ENCODE measurements around the gene RGS17.

RGS17 gene

DNA sequence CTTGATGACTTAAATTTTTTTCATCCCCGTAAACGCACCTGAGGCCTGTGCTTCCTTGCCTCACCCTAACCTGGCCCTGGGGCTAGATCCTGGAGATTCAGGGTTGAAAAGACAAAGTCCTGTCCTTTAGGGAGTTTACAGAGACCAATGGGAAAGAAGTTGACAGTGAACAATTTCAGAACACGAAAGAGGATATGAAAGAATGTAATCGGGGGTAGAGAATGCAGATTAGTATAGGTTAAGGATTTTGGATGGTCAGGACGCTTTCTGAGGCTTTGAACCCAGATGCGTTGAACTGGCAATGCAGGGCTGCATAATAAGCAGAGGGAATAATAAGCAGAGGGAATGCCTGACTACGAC, 146.6 kb downstream of the RGS17 start:
- Histone ChIP-seq H3K36me3 (ENCODE audit: control insufficient read depth, insufficient read depth, low read length) (peaks cover 8% of the 10 kb centered on the region), H3K27ac (ENCODE audit: low read depth, low read length) (peak overlapping the region; percentile 34; the same call in 1 of the 2 replicates), H3K9ac (ENCODE audit: low read length) (peak overlapping the region; percentile 97), H3K4me3 (ENCODE audit: low read depth, low read length) (peak overlapping the region; percentile 95), H3K9me3 (ENCODE audit: control insufficient read depth, insufficient read depth, low read depth, low read length) (no peaks in the 10 kb centered on the region), H3K4me1 (ENCODE audit: control insufficient read depth, insufficient read depth, low read length) (peaks cover 8% of the 10 kb centered on the region; the same call in 1 of the 2 replicates), H3K27me3 (ENCODE audit: control insufficient read depth, insufficient read depth, low read length) (no peaks in the 10 kb centered on the region)

DNA sequence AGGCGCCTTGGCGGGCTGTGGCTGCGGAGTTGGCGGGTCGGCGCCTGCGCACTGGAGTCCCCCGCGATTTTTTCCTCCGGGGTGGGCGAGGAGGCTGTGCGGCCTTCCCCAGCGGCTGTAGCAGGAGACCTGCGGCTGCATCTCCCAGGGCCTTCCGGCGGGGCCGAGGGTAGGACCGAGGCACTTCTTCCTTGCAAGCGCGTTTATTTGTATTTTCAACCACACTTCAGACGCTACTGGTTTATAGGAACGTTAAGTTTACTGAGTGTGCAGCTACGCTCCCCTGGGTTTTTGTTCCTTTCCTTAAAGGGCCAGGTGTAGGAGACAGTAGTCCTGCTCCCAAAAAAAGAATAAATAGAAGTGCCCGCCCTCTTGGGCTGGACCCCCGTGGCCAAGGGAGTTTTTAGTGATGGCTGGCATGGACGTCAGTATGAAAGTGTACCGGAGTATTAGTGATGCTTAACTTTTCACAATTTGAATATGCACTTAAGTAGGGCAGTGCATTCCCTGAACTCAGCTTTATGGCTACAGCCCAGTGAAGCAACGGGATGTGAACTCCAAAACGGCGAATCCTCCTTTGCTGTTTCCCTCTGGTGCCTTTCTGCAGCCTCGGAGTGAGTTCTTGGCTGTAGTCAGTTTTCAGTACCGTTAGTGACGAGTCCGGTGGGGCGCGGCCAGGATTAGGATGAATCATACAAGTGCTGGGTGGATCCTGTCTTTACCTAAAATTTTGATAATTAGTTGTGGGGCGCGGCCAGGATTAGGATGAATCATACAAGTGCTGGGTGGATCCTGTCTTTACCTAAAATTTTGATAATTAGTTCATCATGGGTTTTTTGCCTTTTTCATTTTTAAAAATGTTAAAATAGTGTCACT, 147.2 kb downstream of the RGS17 start:
- Histone ChIP-seq H3K27me3 (ENCODE audit: control insufficient read depth, insufficient read depth, low read length) (no peaks in the 10 kb centered on the region), H3K4me1 (ENCODE audit: control insufficient read depth, insufficient read depth, low read length) (peaks cover 14% of the 10 kb centered on the region; the same call in 1 of the 2 replicates), H3K4me3 (ENCODE audit: low read depth, low read length) (peak overlapping the region; percentile 95), H3K9me3 (ENCODE audit: control insufficient read depth, insufficient read depth, low read depth, low read length) (no peaks in the 10 kb centered on the region), H3K9ac (ENCODE audit: low read length) (peak overlapping the region; percentile 97), H3K36me3 (ENCODE audit: control insufficient read depth, insufficient read depth, low read length) (peaks cover 9% of the 10 kb centered on the region), H3K27ac (ENCODE audit: low read depth, low read length) (peak overlapping the region; percentile 81)

DNA sequence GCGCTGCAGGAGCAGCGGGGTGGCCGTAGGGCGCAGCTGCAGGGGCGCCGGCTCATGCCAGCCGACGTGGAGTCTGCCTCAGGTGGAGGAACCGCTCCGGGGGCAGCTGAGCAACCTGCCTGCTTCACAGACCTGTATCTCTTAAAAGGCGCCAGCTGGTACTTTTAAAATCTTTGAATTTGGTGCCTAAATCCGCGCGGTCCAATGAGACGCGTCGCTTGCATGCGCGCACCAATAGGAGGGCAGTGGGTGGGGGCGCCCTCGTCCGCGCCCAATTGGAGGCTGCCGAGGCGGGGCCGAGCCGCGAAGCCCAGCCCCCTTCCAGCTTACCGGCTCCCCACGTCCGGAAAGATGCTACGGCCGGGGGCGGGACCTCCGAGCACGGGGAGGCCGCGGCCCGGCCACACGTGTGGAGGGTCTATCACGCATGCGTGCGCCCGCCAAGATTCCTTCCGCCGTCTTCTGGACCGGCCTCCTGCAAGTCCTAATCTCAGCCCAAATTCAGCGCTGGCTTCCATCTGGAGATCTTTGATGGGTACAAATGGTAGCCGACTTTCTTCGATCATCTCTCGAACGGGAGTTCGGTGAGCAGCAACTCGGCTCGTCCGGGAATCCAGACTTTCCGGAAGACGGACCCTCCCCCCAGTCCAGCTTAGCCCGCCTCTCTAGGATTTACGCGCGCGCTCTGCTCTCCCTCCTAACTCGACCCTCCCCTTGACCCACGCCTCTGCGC, 148.0 kb downstream of the RGS17 start, which contains the start of gene FBXO5:
FBXO5 (minus strand) TSS at position 138 of the 733 bp plus-strand sequence; CDS start at position 56, 82 bp downstream.
- Histone ChIP-seq H3K9ac (ENCODE audit: low read length) (peak within 1 kb of the TSS; percentile 97), H3K4me3 (ENCODE audit: low read depth, low read length) (peak within 1 kb of the TSS; percentile 95), H3K4me1 (ENCODE audit: control insufficient read depth, insufficient read depth, low read length) (peaks cover 20% of the 10 kb centered on the region), H3K36me3 (ENCODE audit: control insufficient read depth, insufficient read depth, low read length) (peaks cover 15% of the 10 kb centered on the region), H3K27ac (ENCODE audit: low read depth, low read length) (peak within 1 kb of the TSS; percentile 84), H3K9me3 (ENCODE audit: control insufficient read depth, insufficient read depth, low read depth, low read length) (no peaks in the 10 kb centered on the region), H3K27me3 (ENCODE audit: control insufficient read depth, insufficient read depth, low read length) (no peaks in the 10 kb centered on the region)

DNA sequence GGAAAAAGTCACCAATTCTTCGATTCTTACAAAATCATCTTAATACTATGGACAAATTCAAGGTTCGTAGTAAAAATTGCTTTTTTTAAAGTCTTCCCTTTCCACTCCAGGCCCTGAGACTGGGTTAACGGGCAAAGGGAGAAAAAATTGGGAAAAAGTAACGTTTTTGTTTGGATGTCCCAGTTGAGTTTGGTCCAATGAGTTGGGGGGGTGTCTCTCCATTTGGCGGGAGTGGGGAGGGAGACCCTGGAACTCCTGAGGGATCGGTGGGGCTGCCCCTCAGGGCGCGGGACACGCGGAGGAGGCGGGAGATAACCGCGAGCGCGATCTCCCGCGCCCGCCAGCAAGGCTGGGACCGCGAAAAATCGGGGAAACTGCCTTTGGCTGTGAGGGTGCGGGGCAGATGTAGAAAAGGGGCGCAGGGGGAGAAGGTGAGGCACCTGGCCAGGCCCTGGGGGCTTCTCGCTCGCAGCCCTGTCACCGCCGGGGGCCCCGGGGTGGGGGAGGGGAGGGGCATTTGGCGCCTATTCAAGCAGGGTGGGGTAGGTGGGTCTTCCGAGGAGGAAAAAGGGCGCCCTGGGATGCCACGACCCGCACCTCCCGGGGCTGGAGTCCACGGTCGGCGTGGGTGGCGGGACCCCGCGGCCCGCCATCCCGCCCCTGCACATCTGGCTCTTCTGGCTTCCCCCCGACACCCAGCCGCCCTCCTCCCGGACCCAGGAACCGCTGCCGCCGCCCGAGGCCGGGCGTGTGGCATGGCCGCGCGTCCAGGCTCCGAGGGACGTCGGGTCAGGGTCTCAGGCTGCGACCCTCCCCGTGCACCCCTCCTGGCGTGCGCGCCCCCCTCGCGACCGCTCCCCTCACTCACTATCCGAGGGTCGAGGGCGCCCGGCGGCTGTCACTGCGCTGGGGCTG, 148.8 kb downstream of the RGS17 start:
- H3K27ac ChIP-seq (ENCODE audit: low read depth, low read length): peak overlapping the region; percentile 84

DNA sequence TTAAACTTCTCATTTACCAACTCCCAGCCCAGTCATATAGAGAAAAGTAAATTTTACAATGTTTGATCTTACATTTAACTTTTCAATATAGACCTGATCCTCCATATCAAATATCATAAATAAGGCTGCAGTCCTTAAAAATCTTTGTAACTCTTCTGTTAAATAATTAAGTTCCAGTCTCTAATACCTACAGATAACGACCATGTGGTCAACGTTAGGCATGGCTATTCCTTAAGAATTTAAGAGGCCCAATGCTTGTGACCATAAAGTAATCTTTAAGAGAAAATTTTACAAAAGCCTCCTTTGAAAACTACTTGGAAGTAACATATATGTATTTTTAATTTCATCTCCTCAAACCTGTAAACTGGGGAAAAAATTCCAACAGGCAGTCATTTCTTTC, 149.9 kb downstream of the RGS17 start:
- H3K4me3 ChIP-seq (ENCODE audit: low read depth, low read length): peak overlapping the region; percentile 95
- H3K4me1 ChIP-seq (ENCODE audit: control insufficient read depth, insufficient read depth, low read length): peaks cover 36% of the 10 kb centered on the region
- peak overlapping the region; percentile 57 for H3K9ac ChIP-seq (ENCODE audit: low read length)
- H3K27me3 ChIP-seq (ENCODE audit: control insufficient read depth, insufficient read depth, low read length): no peaks in the 10 kb centered on the region
- H3K9me3 ChIP-seq (ENCODE audit: control insufficient read depth, insufficient read depth, low read depth, low read length): no peaks in the 10 kb centered on the region
- H3K27ac ChIP-seq (ENCODE audit: low read depth, low read length): no peak overlapping the region
- H3K36me3 ChIP-seq (ENCODE audit: control insufficient read depth, insufficient read depth, low read length): peaks cover 27% of the 10 kb centered on the region

More for the DNA sequence above, 148.8 kb downstream of the RGS17 start:
- H3K4me1 ChIP-seq (ENCODE audit: control insufficient read depth, insufficient read depth, low read length): peaks cover 28% of the 10 kb centered on the region
- H3K4me3 ChIP-seq (ENCODE audit: low read depth, low read length): peak overlapping the region; percentile 95
- H3K9me3 ChIP-seq (ENCODE audit: control insufficient read depth, insufficient read depth, low read depth, low read length): no peaks in the 10 kb centered on the region
- peaks cover 23% of the 10 kb centered on the region for H3K36me3 ChIP-seq (ENCODE audit: control insufficient read depth, insufficient read depth, low read length)
- no peaks in the 10 kb centered on the region for H3K27me3 ChIP-seq (ENCODE audit: control insufficient read depth, insufficient read depth, low read length)
- H3K9ac ChIP-seq (ENCODE audit: low read length): peak overlapping the region; percentile 91

DNA sequence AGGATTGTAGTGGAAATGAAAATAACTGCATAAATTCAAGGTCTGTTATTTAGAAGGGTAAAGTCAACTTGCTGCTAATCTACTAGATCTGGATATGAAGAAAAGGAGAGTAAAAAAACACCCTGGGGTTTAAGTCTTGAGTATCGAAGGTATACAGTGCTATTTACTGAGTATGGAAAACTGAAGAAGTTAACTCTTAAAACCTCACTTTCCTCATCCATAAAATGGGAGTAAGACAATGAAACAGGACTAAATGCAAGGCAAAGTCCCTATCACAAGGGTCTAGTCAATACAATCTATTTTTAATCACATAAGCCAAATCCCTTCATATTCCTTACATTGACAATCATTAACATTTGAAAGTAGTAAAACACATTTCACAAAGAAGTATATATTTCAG, 150.4 kb downstream of the RGS17 start:
- Histone ChIP-seq H3K27ac (ENCODE audit: low read depth, low read length) (no peak overlapping the region), H3K4me3 (ENCODE audit: low read depth, low read length) (peak overlapping the region; percentile 95), H3K9ac (ENCODE audit: low read length) (peak overlapping the region; percentile 57), H3K9me3 (ENCODE audit: control insufficient read depth, insufficient read depth, low read depth, low read length) (no peaks in the 10 kb centered on the region), H3K36me3 (ENCODE audit: control insufficient read depth, insufficient read depth, low read length) (peaks cover 31% of the 10 kb centered on the region), H3K27me3 (ENCODE audit: control insufficient read depth, insufficient read depth, low read length) (no peaks in the 10 kb centered on the region), H3K4me1 (ENCODE audit: control insufficient read depth, insufficient read depth, low read length) (peaks cover 36% of the 10 kb centered on the region)

DNA sequence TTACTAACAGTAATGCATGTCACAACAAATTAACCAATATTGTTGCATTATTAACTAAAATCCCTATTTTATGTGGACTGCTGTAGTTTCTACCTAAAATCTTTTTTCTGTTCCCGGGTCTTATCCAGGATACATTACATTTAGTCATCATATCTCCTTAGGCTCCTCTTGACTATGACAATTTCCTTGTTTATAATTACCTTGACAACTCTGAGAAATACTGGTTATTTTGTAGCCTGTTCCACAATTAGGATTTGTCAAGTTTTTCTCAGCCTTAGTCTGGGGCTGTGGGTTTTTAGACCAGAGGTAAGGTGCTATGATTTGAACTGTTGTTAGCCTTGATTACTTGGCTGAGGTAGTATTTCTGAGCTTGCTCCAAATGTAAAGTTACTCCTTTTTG, 152.0 kb downstream of the RGS17 start:
- no peaks in the 10 kb centered on the region for H3K9me3 ChIP-seq (ENCODE audit: control insufficient read depth, insufficient read depth, low read depth, low read length)
- H3K4me3 ChIP-seq (ENCODE audit: low read depth, low read length): no peak overlapping the region; the same call in 1 of the 2 replicates
- H3K9ac ChIP-seq (ENCODE audit: low read length): no peak overlapping the region
- peaks cover 46% of the 10 kb centered on the region for H3K36me3 ChIP-seq (ENCODE audit: control insufficient read depth, insufficient read depth, low read length)
- no peaks in the 10 kb centered on the region for H3K27me3 ChIP-seq (ENCODE audit: control insufficient read depth, insufficient read depth, low read length)
- peaks cover 36% of the 10 kb centered on the region for H3K4me1 ChIP-seq (ENCODE audit: control insufficient read depth, insufficient read depth, low read length)
- no peak overlapping the region for H3K27ac ChIP-seq (ENCODE audit: low read depth, low read length)

DNA sequence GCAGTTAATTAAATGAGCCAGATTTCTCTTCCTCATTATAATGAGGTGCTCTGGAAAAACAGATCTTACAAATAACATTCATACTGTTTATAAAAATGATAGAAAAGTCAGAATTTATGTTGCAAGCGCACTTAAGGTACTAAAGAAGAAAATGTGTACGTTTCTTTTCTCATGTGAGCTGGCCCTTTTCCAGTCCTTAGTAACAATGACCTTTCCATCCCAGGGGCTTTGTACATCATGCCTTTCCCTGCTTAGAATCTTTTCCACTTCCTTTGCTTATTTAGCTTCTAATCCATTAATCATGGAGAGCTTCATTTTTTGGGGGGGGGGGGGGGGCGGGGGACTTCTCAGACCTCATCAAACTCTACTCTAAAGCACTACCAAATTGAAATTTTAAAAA, 153.0 kb downstream of the RGS17 start:
- H3K36me3 ChIP-seq (ENCODE audit: control insufficient read depth, insufficient read depth, low read length): peaks cover 57% of the 10 kb centered on the region
- peaks cover 36% of the 10 kb centered on the region for H3K4me1 ChIP-seq (ENCODE audit: control insufficient read depth, insufficient read depth, low read length)
- peak overlapping the region; percentile 32; the same call in 1 of the 2 replicates for H3K4me3 ChIP-seq (ENCODE audit: low read depth, low read length)
- no peaks in the 10 kb centered on the region for H3K9me3 ChIP-seq (ENCODE audit: control insufficient read depth, insufficient read depth, low read depth, low read length)
- no peak overlapping the region for H3K27ac ChIP-seq (ENCODE audit: low read depth, low read length)
- no peaks in the 10 kb centered on the region for H3K27me3 ChIP-seq (ENCODE audit: control insufficient read depth, insufficient read depth, low read length)
- H3K9ac ChIP-seq (ENCODE audit: low read length): no peak overlapping the region

DNA sequence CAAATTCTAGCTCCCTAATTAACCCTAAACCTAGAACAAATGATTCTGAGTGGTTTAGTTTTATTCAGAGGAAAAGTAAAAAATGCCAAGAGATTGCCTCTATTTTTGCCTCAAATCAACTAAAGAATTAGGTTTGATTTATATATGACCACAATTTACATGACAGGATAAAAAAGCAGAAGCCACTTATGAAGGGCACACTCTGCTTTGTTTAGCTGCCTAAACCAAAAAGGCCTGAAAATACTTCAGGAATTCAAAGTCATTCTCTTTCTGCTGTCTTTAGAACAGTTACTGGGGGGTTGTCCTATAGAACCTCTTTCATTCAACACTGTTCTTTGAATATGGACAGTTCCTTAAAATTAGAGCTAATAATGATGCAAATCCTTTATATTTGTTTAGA, 153.5 kb downstream of the RGS17 start:
- Histone ChIP-seq H3K27me3 (ENCODE audit: control insufficient read depth, insufficient read depth, low read length) (no peaks in the 10 kb centered on the region), H3K36me3 (ENCODE audit: control insufficient read depth, insufficient read depth, low read length) (peaks cover 62% of the 10 kb centered on the region), H3K4me3 (ENCODE audit: low read depth, low read length) (peak overlapping the region; percentile 32; the same call in 1 of the 2 replicates), H3K9ac (ENCODE audit: low read length) (no peak overlapping the region), H3K9me3 (ENCODE audit: control insufficient read depth, insufficient read depth, low read depth, low read length) (no peaks in the 10 kb centered on the region), H3K27ac (ENCODE audit: low read depth, low read length) (no peak overlapping the region), H3K4me1 (ENCODE audit: control insufficient read depth, insufficient read depth, low read length) (peaks cover 36% of the 10 kb centered on the region)

DNA sequence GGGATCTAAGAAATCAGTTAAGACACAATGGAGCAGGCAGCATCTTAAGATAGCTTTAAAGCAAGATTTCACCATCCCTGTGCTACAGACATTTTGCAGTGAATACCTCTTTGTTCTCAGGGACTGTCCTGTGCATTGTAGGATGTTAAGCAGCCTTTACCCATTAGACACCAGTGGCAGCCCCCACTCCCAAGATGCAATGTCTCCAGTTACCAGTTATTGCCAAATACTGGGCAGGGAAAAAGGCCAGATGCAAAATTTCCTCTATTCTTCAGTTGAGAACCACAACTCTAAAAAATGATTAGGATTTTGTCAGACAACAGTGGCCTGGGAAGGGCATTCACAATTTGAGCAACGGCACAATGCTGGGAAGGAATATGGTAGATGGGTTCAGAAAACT, 154.3 kb downstream of the RGS17 start:
- Histone ChIP-seq H3K4me1 (ENCODE audit: control insufficient read depth, insufficient read depth, low read length) (peaks cover 36% of the 10 kb centered on the region), H3K9me3 (ENCODE audit: control insufficient read depth, insufficient read depth, low read depth, low read length) (no peaks in the 10 kb centered on the region), H3K36me3 (ENCODE audit: control insufficient read depth, insufficient read depth, low read length) (peaks cover 70% of the 10 kb centered on the region), H3K27me3 (ENCODE audit: control insufficient read depth, insufficient read depth, low read length) (no peaks in the 10 kb centered on the region), H3K9ac (ENCODE audit: low read length) (no peak overlapping the region), H3K27ac (ENCODE audit: low read depth, low read length) (no peak overlapping the region), H3K4me3 (ENCODE audit: low read depth, low read length) (peak overlapping the region; percentile 9; the same call in 1 of the 2 replicates)

Measured in HUES6 (cell line).